Fibroblast of skin of back (primary cell): ENCODE data around the gene TIAL1.

ENCODE experiments used
- DNase-seq: peaks from one replicate; pipeline ENCODE4 v3.0.0-alpha.2; 2013

TIAL1 gene

GRCh38 chr10:119528663-119529237 is 68.0 kb downstream of the TIAL1 start:
- DNase-seq: peak; percentile 98

- no peak for DNase-seq
Observed at GRCh38 chr10:119526621-119527592, 69.9 kb downstream of the TIAL1 start.

GRCh38 chr10:119526149-119526548 is 70.6 kb downstream of the TIAL1 start:
- no peak for DNase-seq

GRCh38 chr10:119525116-119525515 is 71.6 kb downstream of the TIAL1 start:
- no peak for DNase-seq

GRCh38 chr10:119524720-119525070 is 72.1 kb downstream of the TIAL1 start:
- no peak for DNase-seq

- DNase-seq: no peak
Observed at GRCh38 chr10:119523895-119524719, 72.7 kb downstream of the TIAL1 start.
